Activated CD8-positive, alpha-beta memory T cell treated with anti-CD3 and anti-CD28 coated beads for 1 hour (primary cell): ENCODE measurements around the gene OLIG2.

Source experiments
- DNase-seq, 2 donors: peaks; one replicate each; pipeline ENCODE4 v3.0.0-alpha.2; 2020; ENCODE audit warnings: low read depth in 1 of 2; ENCODE audit errors: extremely low read depth in 1 of 2

The OLIG2 gene

GRCh38 chr21:33032434-33033047 is 6.8 kb downstream of the OLIG2 start:
- no peak for DNase-seq

GRCh38 chr21:33033094-33033951 is 7.6 kb downstream of the OLIG2 start:
- no peak for DNase-seq

GRCh38 chr21:33033961-33034413 is 8.3 kb downstream of the OLIG2 start:
- no peak for DNase-seq

- DNase-seq = no peak
These were observed 9.4 kb downstream of the OLIG2 start for GRCh38 chr21:33035147-33035546.

GRCh38 chr21:33036430-33037162 is 10.9 kb downstream of the OLIG2 start:
- no peak for DNase-seq

- no peak for DNase-seq
These were observed 11.8 kb downstream of the OLIG2 start for GRCh38 chr21:33037501-33037900.

- DNase-seq = no peak
These were observed 13.8 kb downstream of the OLIG2 start for GRCh38 chr21:33039536-33039935.

- DNase-seq = no peak
These were observed 14.5 kb downstream of the OLIG2 start for GRCh38 chr21:33040215-33040614.

- DNase-seq = no peak
These were observed 16.2 kb downstream of the OLIG2 start for GRCh38 chr21:33041981-33042380.

- no peak for DNase-seq
These were observed 17.1 kb downstream of the OLIG2 start for GRCh38 chr21:33042812-33043211.

- DNase-seq = no peak
These were observed 20.7 kb downstream of the OLIG2 start for GRCh38 chr21:33046455-33046854.

- no peak for DNase-seq
These were observed 21.5 kb downstream of the OLIG2 start for GRCh38 chr21:33047231-33047630.

GRCh38 chr21:33051925-33052324 is 26.2 kb downstream of the OLIG2 start:
- DNase-seq = no peak

GRCh38 chr21:33053951-33054350 is 28.2 kb downstream of the OLIG2 start:
- DNase-seq = no peak

GRCh38 chr21:33055991-33056390 is 30.3 kb downstream of the OLIG2 start:
- no peak for DNase-seq

- no peak for DNase-seq
These were observed 31.7 kb downstream of the OLIG2 start for GRCh38 chr21:33057385-33057940.

- DNase-seq = no peak
These were observed 32.8 kb downstream of the OLIG2 start for GRCh38 chr21:33058527-33058926.

- no peak for DNase-seq
These were observed 33.2 kb downstream of the OLIG2 start for GRCh38 chr21:33058957-33059356.

GRCh38 chr21:33059380-33059841 is 33.7 kb downstream of the OLIG2 start:
- DNase-seq = no peak

GRCh38 chr21:33061233-33061632 is 35.5 kb downstream of the OLIG2 start:
- no peak for DNase-seq

- no peak for DNase-seq
These were observed 37.7 kb downstream of the OLIG2 start for GRCh38 chr21:33063375-33063883.
